HG02678 (cell line): ENCODE measurements around the gene TMTC4.
"Not testable (repeated sequence)": the region's sequence is repeated elsewhere in the genome, so short reads cannot be mapped to it uniquely, and the experiment has no call there.

Experiments used
- ATAC-seq: cut with Tn5 transposase; IDR thresholded peaks from one replicate; pipeline ENCODE4 v1.9.1; 2021; ENCODE audit warnings: mild to moderate bottlenecking, moderate library complexity; ENCODE audit not compliant: unreplicated experiment

Gene TMTC4, protein sequence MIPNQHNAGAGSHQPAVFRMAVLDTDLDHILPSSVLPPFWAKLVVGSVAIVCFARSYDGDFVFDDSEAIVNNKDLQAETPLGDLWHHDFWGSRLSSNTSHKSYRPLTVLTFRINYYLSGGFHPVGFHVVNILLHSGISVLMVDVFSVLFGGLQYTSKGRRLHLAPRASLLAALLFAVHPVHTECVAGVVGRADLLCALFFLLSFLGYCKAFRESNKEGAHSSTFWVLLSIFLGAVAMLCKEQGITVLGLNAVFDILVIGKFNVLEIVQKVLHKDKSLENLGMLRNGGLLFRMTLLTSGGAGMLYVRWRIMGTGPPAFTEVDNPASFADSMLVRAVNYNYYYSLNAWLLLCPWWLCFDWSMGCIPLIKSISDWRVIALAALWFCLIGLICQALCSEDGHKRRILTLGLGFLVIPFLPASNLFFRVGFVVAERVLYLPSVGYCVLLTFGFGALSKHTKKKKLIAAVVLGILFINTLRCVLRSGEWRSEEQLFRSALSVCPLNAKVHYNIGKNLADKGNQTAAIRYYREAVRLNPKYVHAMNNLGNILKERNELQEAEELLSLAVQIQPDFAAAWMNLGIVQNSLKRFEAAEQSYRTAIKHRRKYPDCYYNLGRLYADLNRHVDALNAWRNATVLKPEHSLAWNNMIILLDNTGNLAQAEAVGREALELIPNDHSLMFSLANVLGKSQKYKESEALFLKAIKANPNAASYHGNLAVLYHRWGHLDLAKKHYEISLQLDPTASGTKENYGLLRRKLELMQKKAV

DNA sequence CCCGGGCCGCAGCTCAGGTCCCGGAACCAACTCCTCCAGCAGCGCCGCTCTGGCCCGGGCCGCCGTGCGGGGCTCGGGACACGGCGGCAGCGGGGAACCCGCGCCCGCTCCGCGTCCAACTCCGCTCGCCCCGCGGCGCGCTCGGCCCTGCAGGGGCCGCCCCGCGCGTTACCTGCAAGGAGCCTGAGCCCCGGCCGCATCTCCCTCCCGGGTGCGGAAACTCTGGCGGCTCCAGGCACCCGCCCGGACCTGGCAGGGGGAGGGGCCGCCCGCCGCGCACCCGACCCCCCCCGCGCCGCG, at the start of gene TMTC4:
TSS of gene TMTC4 (minus strand) at position 224 of the 300 bp plus-strand sequence. CDS start 4,433 bp downstream, outside the sequence.
- peak; percentile 38 for ATAC-seq

DNA sequence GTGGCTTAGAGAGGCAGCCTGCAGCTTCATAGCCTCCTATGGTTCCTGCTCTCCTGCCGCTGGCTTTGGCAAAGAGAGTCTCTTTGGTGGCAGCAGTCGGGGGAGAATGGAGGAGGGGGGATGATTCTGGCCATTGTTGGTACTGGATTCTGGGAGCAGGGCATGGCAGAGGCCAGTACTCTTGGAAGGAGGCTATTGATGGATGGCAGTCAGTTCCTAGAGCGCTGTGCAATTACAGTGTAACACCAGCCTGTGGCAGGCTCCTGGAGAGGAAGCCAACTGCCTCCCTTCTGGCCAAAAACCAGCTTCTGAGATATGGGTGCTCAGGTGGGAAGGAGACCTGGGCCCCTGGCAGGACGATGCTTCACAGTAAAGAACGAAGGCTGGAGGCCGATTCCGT, 47.9 kb upstream of the TMTC4 start:
- no peak for ATAC-seq

DNA sequence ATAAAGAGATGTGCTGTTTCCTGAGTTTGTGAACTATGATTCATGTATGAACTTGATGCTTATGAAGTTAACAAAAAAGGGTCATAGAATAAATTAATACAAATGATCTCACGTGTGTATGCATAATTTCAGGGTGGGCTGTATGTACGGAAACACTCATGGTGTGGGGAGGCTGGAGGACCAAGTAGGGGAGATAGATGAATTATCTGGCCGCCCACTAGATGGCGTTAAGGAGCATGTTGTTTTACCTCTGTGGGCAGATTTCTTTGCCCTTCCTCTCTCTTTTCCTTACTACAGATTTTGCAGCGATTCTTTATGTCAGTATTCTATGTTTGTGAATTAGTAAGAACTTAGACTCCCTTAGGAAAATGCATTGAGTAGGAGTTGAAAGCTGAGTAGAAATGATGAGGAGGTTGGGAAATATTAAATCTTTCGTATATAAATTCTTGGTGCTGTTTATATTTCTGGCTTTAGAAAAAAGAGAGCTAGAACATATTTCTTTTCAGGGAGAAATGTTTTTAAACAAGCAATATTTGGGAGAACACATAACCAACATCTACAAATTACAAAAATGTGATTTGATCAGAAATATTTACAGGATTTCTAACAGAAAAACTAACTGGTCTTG, 47.4 kb upstream of the TMTC4 start:
- ATAC-seq = peak; percentile 81

DNA sequence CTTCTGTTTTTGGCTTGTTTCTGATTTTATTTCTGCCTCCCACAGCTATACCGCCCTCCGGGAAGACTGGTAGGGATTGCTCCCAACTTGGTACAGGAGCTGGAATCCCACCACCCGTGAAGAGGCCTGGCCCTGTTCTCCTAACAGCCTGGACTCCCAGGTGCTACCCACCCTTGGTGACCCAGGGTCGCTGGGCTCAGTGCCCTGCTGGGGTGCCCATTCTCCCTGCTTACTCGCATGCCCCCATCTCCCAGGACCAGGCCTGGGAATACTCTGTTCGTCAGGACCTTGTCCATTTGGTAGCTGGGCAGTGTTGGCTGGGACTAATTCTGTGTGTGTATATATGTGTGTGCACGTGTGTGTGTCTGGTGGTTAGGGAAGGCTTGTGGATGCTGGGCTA, 41.0 kb upstream of the TMTC4 start:
- no peak for ATAC-seq

DNA sequence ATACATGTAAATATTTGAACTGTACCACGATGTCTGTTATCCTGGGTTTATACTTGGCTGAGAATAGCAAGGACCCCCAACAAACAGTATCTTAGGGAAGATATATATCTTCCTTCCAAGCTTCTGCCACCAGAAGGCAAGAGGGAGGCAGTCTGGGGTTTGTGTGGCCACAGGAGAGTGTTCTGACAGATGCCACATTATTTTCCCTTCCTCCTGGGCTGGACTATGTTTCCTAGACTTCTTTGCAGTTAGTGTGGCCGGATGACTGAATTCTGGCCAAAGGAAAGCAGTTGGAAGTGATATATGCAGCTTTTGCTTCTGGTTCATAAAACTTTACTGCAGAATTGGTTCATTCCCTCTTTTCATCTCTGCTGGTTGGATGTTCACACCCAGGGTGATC, 39.9 kb upstream of the TMTC4 start:
- ATAC-seq = no peak

DNA sequence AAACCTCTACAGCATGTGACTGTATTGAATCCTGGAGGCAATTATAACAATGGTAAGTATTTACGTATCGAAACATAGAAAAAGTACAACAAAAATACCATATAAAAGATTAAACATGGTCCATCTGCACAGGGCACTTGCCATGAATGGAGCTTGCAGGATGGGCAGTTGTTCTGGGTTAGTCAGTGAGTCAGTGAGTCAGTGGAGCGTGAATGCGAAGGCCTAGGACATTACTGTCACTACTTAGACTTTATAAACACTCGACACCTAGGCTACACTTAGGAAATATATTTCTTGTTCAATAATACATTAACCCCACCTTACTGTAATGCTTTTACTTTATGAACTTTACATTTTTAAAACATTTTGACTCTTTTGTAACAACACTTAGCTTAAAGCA, 35.6 kb upstream of the TMTC4 start:
- ATAC-seq = no peak

DNA sequence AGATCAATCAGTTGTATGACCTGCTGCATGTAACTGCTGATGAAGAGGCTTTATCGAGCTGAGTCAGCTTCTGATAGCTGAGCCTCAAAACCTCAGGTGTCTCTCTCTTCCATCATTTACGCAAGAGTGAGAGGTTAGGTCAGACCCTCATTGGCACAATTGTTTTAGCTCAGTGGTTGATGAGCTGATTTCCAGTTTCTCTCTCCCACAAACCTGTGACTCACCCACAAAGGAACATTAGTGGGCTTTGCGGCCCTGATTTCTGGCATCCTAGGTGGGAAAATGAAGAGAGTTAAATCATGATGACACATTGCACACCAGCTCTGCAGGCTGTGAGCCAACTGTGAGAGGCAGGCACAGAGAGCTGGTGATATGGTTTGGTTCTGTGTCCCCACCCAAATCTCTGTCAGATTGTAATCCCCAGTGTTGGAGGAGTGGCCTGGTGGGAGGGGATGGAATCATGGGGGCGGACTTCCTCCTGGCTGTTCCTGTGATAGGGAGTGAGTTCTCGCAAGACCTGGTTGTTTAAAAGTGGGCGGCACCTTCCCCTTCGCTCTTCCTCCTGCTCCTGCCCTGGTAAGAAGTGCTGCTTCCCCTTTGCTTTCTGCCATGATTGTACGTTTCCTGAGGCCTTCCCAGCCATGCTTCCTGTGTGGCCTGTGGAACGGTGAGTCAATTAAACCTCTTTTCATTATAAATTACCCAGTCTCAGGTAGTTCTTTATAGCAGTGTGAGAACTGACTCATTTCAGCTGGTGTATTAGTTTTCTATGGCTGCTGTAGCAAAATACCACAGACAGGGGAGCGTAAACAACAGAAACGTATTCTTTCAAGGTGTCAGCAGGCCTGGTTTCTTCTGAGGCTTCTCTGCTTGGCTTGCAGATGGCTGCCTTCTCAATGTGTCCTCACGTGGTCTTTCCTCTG, 33.5 kb upstream of the TMTC4 start:
- no peak for ATAC-seq

DNA sequence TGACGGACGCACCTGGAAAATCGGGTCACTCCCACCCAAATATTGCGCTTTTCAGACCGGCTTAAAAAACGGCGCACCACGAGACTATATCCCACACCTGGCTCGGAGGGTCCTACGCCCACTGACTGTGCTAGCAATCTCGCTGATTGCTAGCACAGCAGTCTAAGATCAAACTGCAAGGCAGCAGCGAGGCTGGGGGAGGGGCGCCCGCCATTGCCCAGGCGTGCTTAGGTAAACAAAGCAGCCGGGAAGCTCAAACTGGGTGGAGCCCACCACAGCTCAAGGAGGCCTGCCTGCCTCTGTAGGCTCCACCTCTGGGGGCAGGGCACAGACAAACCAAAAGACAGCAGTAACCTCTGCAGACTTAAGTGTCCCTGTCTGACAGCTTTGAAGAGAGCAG, 23.7 kb upstream of the TMTC4 start:
- not testable (repeated sequence) for ATAC-seq

DNA sequence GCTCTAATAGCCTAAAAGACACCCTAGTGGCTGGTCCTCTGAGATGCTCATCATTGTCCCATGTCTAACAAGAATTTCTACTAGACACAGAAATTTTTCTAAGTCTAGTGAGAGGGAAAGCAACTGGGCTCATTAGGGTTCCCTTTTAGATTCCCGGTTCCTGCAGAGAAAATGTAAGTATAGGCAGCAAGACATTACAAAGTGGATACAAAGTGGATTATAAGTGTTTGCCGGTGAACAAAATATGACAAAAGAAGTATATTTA, 20.8 kb upstream of the TMTC4 start:
- ATAC-seq = no peak

DNA sequence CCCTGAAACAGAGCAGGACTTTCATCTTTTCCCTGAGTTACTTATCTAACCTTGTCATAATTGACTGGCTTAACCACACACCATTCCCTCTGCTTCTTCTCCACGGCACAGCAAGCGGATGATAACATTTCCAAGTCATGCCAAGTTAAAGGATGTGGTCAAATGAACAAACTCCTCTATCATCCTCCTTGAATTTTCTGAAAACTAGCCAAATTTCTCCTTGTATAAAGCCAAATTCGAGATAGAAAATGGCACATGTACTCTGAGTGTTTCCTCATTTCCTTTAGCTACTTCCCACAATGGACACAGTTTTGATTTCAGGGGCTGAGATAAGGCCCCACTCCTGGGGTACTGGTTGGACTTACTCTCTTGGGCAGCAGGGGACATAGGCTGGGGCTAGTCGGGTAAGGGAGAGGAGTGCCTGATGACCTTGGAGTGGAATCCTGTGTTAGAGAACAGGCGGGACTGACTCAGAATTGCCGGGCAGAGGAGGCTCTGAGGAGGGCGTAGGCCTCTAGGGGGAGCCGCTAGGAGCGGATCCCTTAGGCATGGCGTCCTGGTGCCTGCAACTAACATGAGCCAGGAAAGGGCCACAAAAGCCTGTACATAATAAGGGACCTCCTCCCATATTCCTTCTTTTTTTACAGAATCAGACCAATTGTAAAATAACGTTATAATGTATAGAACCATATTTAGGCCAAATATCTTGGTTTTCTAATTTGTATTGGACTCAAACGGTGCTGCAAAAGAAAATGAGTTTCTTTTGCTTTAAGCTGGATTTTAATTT, 20.3 kb upstream of the TMTC4 start:
- ATAC-seq = no peak

DNA sequence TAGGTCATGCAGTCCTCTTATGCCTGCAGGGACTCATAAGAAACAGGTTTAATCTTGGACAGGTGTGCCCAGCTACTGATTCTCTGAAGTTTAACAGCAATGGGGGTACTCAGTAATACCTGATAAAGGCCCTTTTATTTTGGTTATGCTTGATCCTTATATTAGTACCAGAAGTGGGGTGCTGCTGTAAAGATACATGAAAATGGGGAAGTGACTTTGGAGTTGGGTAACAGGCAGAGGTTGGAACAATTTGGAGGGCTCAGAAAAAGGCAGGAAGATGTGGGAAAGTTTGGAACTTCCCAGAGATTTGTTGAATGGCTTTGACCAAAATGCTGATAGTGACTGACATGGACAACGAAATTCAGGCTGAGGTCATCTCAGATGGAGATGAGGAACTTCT, 14.6 kb upstream of the TMTC4 start:
- ATAC-seq = no peak

DNA sequence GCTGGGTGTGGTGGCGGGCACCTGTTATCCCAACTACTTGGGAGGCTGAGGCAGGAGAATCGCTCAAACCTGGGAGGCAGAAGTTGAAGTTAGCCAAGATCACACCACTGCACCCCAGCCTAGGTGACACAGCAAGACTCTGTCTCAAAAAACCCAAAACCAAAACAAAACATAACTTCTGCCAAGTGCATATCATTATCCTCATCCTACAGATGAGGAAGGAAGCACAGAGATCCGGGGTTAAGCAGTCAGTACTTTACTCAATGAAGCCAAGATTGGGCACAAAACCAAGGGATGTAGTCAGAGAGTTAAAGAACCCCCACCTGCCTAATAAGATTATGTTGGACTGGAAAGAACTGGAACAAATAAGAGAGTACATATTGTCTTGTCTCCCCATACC, 5.5 kb upstream of the TMTC4 start:
- no peak for ATAC-seq

DNA sequence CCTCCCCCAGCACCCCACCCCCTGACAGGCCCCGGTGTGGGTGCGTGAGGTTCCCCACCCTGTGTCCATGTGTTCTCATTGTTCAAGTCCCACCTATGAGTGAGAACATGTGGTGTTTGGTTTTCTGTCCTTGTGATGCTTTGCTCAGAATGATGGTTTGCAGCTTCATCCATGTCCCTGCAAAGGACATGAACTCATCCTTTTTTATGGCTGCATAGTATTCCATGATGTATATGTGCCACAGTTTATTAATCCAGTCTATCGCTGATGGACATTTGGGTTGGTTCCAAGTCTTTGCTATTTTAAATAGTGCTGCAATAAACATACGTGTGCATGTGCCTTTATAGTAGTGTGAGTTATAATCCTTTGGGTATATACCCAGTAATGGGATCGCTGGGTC, 2.5 kb upstream of the TMTC4 start:
- ATAC-seq = not testable (repeated sequence)

DNA sequence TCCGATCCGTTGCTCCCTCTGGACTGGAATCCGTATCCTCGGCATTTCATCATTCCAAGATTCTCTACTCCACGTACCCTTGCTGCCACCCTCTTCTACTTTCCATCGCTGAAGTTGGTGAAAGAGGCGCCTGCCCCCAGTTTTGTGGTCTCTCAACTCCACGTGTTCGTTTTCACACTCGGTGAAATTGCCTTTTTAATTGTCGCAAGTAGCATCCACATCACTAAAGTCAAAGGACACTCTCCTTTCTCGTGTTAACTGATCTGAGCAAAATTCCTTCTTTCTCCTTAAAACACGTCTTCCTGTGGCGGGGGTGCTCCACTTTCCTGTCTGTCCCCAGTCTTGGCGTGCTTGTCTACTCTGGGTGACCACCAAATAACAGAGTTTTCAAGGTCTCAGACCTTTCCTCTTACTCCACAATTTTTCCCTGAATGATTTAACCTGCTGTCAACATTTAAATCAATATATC, 1.1 kb upstream of the TMTC4 start:
- ATAC-seq = no peak

DNA sequence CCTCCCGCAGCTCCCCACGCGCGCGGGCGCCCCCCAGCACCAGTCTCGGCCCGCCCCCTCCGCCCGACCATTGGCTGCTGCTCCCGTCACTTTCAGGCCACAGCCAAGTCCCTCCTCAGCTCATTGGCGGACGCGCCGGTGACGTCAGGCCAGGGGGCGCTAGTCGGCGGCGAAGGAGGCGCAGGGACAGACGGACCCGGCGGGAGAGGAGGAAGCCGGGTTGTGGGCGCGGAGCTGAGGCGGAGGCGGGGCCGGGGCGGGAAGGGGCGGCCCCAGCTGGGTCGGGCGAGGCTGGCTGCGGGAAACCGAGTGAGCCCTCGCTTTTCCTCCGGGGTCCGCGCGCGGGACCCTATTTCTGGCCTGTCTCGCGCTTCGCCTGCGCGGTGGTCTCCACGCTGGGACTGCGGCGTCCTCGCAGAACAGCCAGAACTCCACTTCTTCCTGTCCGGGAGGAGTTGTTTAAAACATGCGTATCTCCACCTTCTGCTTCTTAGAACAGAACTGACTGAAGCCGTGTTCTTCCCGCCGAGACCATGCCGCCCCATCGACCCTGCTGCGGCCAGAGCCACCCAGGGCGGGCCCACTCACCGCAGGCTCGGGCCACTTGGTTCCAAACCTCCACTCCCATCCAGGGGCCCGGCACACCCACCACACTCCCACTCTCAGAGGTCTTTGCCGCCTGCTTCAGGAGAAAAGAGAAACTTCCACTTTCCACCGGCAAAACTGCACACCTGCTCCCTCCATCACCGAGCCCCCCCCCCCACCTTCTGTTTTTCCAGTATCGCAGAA, 471 bp upstream of the TMTC4 start:
- peak; percentile 94 for ATAC-seq

DNA sequence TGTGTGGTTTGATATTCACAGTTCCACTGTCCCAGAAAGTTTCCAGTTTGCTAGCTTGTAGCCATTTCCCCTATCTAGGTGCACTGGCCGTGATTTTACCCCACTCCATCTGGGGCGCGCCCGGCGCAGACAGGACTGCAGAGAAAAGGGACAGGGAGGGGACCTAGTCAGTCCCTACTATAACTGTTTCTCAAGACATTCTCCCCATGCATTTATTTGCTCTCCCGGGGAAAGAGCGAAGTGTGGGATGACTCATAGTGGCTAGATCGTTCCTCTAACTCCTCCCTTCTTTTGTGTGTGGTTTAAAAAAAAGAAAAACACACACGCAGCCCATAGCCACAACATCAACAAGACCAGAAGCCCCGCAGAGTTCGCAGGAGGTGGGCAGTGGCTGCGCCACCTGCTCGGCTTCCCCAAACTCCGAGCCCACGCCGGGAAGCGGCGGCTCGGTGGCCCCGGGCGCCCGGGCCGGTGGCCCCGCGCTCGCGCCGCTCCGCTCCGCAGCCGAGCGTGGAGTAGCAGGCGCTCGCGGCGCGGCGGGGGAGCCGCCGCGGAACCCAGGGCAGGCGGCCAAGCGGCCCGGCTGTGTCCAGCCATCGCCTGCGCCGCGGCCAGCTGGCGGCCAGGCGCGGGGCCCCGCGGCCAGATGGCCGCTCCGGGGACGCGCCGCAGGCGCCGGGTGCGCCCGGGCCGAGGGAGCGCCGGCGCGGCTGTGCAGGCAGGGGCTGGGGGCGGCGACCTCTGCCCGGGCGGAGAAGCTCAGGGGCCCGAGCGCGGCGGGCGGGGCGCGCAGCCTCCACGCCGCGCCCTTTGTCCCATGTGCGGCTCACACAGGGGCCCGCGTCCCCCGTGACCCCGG, 653 bp downstream of the TMTC4 start:
- ATAC-seq = peak; percentile 26

DNA sequence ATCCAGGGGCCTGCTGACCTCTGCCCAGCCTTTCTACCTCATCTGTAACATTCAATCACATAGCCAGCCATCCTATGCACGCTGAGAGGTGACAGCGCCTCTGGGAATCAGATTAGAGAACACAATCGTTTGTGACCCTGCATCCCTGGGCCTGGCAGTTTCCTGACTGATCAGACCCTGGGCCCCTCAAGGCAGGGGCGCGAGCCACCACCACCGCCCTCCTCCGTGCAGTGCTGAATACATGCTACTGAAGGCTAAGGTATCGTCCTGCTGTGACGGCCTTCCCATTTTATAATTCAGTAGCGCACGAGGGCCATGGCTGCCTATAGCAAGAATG, 1.3 kb downstream of the TMTC4 start:
- no peak for ATAC-seq

DNA sequence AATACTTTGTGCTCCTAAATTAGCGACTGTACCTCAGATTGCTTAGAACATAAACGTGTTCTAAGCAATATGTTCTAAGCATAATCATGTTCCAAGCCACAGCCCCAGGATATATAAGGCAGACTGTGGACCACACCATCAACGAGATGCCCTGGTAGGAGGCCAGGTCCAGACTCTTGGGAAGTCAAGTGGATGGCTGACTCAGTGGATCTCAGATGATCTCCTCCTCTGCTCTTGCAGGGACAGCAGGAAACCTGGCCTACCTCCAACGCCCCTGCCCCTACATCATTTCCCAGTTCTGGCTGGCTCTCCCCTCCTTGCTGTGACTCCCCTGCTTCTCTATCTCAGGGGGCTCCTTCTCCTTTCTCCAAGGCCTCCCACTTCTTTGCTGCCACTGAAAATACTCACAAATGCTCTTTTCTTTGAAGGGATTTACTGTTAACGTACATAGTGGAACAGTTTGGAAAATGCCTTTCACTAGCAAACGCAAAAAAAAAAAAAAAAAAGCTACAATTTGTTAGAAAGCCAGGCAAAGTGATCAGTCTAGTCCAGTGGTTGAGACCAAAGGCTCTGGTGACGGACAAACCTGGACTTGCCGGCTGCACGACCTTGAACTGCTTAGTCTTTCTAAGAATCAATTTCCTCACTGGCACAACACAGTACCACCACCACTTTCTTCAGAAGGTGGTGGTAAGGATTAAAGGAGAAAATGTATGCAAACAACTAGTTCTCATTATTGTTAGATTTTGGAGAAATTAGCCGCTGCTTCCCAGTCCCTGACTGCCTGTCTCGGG, 3.0 kb downstream of the TMTC4 start:
- no peak for ATAC-seq
